Measurements from ENCODE around the gene SAFB2. TPM values are rescaled to one million over a fixed set of nuclear protein-coding genes. Genes with fewer than 3 reads are reported as not detected.

Gene SAFB2
- total RNA-seq, 1 experiment from 2014 or later = 98.6 TPM

GRCh38 chr19:5537870-5538269 lies 84.7 kb downstream of the SAFB2 start:
- DNase-seq (ENCODE audit: unreplicated experiment) = no peak
- Mint-ChIP-seq H3K4me3 (ENCODE audit: unreplicated experiment) (no peak overlapping the region), H3K27me3 (ENCODE audit: insufficient read depth, unreplicated experiment) (no peaks in the 10 kb centered on the region), H3K9me3 (ENCODE audit: unreplicated experiment) (peaks cover 16% of the 10 kb centered on the region), H3K36me3 (ENCODE audit: insufficient read depth, unreplicated experiment) (no peaks in the 10 kb centered on the region), H3K27ac (ENCODE audit: low read depth, unreplicated experiment) (no peak overlapping the region), H3K4me1 (ENCODE audit: insufficient read depth, unreplicated experiment) (no peaks in the 10 kb centered on the region)
- CTCF ChIA-PET = interaction anchor here (3.0 kb wide), 1 partner anchor 9 kb away, joined by 6 read pairs; no protein-coding TSS in a partner anchor
- no TSS peak for BruUV-seq (replicated peaks)
- intact Hi-C loops (cut with micrococcal nuclease) = no loop called here
- TF ChIP-seq CTCF (IDR thresholded peaks at IDR 0.05; ENCODE audit: unreplicated experiment) = no peak
- POLR2A ChIA-PET = interaction anchor here (0.7 kb wide), 1 partner anchor 15 kb away, joined by 3 read pairs; no protein-coding TSS in a partner anchor

Other genes starting within 250 kb of the SAFB2 start
- gene ZNRF4, start 167.4 kb downstream of the SAFB2 start, total RNA-seq (2022) = not detected in 2 replicates
- gene TINCR, start 54.8 kb downstream of the SAFB2 start, total RNA-seq (2022) = 0.20 and 0.21 TPM in 2 replicates
- 135 and 137 TPM in 2 replicates for gene SAFB, start 307 bp upstream of the SAFB2 start, total RNA-seq (2022)
- 51.5 and 73.0 TPM in 2 replicates for gene MICOS13, start 57.7 kb upstream of the SAFB2 start, total RNA-seq (2022)
- gene HSD11B1L, start 58.3 kb upstream of the SAFB2 start, total RNA-seq (2022) = 4.1 and 5.5 TPM in 2 replicates
- gene RPL36, start 67.5 kb upstream of the SAFB2 start, total RNA-seq (2022) = 1,569 and 1,807 TPM in 2 replicates
- 219 and 254 TPM in 2 replicates for gene LONP1, start 97.4 kb upstream of the SAFB2 start, total RNA-seq (2022)
- not detected in 2 replicates for gene CATSPERD, start 97.9 kb upstream of the SAFB2 start, total RNA-seq (2022)
- gene PRR22, start 162.0 kb upstream of the SAFB2 start, total RNA-seq (2022) = 6.4 and 9.4 TPM in 2 replicates
- 53.5 and 77.6 TPM in 2 replicates for gene DUS3L, start 168.4 kb upstream of the SAFB2 start, total RNA-seq (2022)
- 0.56 and 0.75 TPM in 2 replicates for gene NRTN, start 182.3 kb upstream of the SAFB2 start, total RNA-seq (2022)
- not detected in 2 replicates for gene FUT6, start 216.9 kb upstream of the SAFB2 start, total RNA-seq (2022)
- 0.22 and 0.51 TPM in 2 replicates for gene FUT3, start 228.7 kb upstream of the SAFB2 start, total RNA-seq (2022)
- gene FUT5, start 247.8 kb upstream of the SAFB2 start, total RNA-seq (2022) = not detected in 2 replicates

All from MCF 10A (cell line).